ENCODE measurements around the gene HSD3B7. TPM values are rescaled to one million over a fixed set of nuclear protein-coding genes. Genes with fewer than 3 reads are reported as not detected.

HSD3B7 gene
- total RNA-seq, 1 donor from 2014 or later = 3.5 TPM

- TF ChIP-seq CTCF (IDR thresholded peaks at IDR 0.05; ENCODE audit: unreplicated experiment) = no peak
- no peak for DNase-seq (ENCODE audit: low spot score in 2 of 2, unreplicated experiment in 2 of 2)
- Mint-ChIP-seq H3K27me3 (ENCODE audit: low read depth) (no peaks in the 10 kb centered on the region), H3K9me3 (no peaks in the 10 kb centered on the region), H3K27ac (no peak overlapping the region), H3K4me3 (no peak overlapping the region), H3K36me3 (peaks cover 42% of the 10 kb centered on the region), H3K4me1 (peaks cover 13% of the 10 kb centered on the region)
These were observed 23.6 kb upstream of the HSD3B7 start for GRCh38 chr16:30961384-30961783.

GRCh38 chr16:30963925-30964511 lies 21.0 kb upstream of the HSD3B7 start:
- H3K4me3 Mint-ChIP-seq = no peak overlapping the region
- no peak overlapping the region for H3K27ac Mint-ChIP-seq
- peaks cover 56% of the 10 kb centered on the region for H3K36me3 Mint-ChIP-seq
- no peaks in the 10 kb centered on the region for H3K9me3 Mint-ChIP-seq
- H3K4me1 Mint-ChIP-seq = peaks cover 5% of the 10 kb centered on the region
- no peaks in the 10 kb centered on the region for H3K27me3 Mint-ChIP-seq (ENCODE audit: low read depth)
- DNase-seq (ENCODE audit: low spot score in 2 of 2, unreplicated experiment in 2 of 2) = no peak
- no peak for TF ChIP-seq CTCF (IDR thresholded peaks at IDR 0.05; ENCODE audit: unreplicated experiment)

- H3K36me3 Mint-ChIP-seq = peaks cover 59% of the 10 kb centered on the region
- H3K9me3 Mint-ChIP-seq = no peaks in the 10 kb centered on the region
- H3K4me1 Mint-ChIP-seq = no peaks in the 10 kb centered on the region
- TF ChIP-seq CTCF (IDR thresholded peaks at IDR 0.05; ENCODE audit: unreplicated experiment) = no peak
- H3K27me3 Mint-ChIP-seq (ENCODE audit: low read depth) = no peaks in the 10 kb centered on the region
- DNase-seq (ENCODE audit: low spot score in 2 of 2, unreplicated experiment in 2 of 2) = no peak
- no peak overlapping the region for H3K27ac Mint-ChIP-seq
- no peak overlapping the region for H3K4me3 Mint-ChIP-seq
These were observed 20.3 kb upstream of the HSD3B7 start for GRCh38 chr16:30964574-30965226.

- H3K9me3 Mint-ChIP-seq = no peaks in the 10 kb centered on the region
- no peaks in the 10 kb centered on the region for H3K27me3 Mint-ChIP-seq (ENCODE audit: low read depth)
- no peaks in the 10 kb centered on the region for H3K4me1 Mint-ChIP-seq
- H3K4me3 Mint-ChIP-seq = no peak overlapping the region
- no peak for DNase-seq (ENCODE audit: low spot score in 2 of 2, unreplicated experiment in 2 of 2)
- H3K27ac Mint-ChIP-seq = no peak overlapping the region
- TF ChIP-seq CTCF (IDR thresholded peaks at IDR 0.05; ENCODE audit: unreplicated experiment) = no peak
- H3K36me3 Mint-ChIP-seq = peaks cover 53% of the 10 kb centered on the region
These were observed 19.6 kb upstream of the HSD3B7 start for GRCh38 chr16:30965436-30965835.

- H3K36me3 Mint-ChIP-seq = peaks cover 57% of the 10 kb centered on the region
- no peak for DNase-seq (ENCODE audit: low spot score in 2 of 2, unreplicated experiment in 2 of 2)
- H3K27ac Mint-ChIP-seq = no peak overlapping the region
- H3K27me3 Mint-ChIP-seq (ENCODE audit: low read depth) = no peaks in the 10 kb centered on the region
- no peak overlapping the region for H3K4me3 Mint-ChIP-seq
- no peaks in the 10 kb centered on the region for H3K9me3 Mint-ChIP-seq
- H3K4me1 Mint-ChIP-seq = no peaks in the 10 kb centered on the region
- no peak for TF ChIP-seq CTCF (IDR thresholded peaks at IDR 0.05; ENCODE audit: unreplicated experiment)
These were observed 18.9 kb upstream of the HSD3B7 start for GRCh38 chr16:30966033-30966619.

All from mesothelial cell of epicardium (in vitro differentiated cells).